SU-DHL-6 (cell line): ENCODE results near the gene CMTM5.

Experiments used
- EZH2phosphoT487 ChIP-seq: fragments of 200-600 bp; sonication (generic), shearing (Covaris generic); conservative IDR thresholded peaks from 2 replicates; pipeline ENCODE4 v1.6.1; 2018; ENCODE audit warnings: mild to moderate bottlenecking, antibody characterized with exemption, low read length, moderate library complexity, mixed read lengths
- TF ChIP-seq, protein P1 (sequence below): fragments of 200-600 bp; sonication (generic); IDR thresholded peaks from one replicate; pipeline ENCODE4 v1.5.1; 2017; ENCODE audit warnings: antibody characterized with exemption, mild to moderate bottlenecking, low read length, moderate library complexity; ENCODE audit not compliant: insufficient read depth, poor library complexity, severe bottlenecking

DNA sequence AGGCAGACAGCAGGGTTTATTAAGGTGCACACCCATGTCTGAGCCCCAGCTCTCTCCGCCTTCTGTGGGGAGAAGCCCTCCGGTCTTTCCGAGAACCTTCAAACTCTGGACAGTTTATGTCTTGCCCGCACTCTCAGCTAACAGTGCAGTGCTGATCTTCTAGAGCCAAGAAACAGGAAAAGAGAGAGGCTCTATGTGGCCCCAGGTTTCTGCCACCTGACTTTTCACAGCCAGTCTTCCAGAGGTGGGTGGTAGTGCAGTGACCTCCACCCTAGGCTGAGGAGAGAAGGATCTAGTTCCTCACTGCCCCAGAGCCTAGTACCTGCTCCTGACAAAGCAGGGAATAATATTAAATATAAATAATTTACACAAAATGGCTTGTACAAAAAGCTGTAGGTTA, 20.2 kb upstream of the CMTM5 start:
- TF ChIP-seq, protein P1, sequence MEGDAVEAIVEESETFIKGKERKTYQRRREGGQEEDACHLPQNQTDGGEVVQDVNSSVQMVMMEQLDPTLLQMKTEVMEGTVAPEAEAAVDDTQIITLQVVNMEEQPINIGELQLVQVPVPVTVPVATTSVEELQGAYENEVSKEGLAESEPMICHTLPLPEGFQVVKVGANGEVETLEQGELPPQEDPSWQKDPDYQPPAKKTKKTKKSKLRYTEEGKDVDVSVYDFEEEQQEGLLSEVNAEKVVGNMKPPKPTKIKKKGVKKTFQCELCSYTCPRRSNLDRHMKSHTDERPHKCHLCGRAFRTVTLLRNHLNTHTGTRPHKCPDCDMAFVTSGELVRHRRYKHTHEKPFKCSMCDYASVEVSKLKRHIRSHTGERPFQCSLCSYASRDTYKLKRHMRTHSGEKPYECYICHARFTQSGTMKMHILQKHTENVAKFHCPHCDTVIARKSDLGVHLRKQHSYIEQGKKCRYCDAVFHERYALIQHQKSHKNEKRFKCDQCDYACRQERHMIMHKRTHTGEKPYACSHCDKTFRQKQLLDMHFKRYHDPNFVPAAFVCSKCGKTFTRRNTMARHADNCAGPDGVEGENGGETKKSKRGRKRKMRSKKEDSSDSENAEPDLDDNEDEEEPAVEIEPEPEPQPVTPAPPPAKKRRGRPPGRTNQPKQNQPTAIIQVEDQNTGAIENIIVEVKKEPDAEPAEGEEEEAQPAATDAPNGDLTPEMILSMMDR, result no peak
- no peak for TF ChIP-seq EZH2phosphoT487
